Tibial artery (tissue), 4 donors: ENCODE results near the gene TNNC1.

Experiments used
- DNase-seq, 2 donors: peaks; one replicate each; pipeline ENCODE4 v3.0.0-alpha.2; 2019
- H3K27ac ChIP-seq, 2 donors: fragments of 200-600 bp; sonication (generic) in 1 of 2; 1 replicate in 1 of 2; 2 replicates in 1 of 2; pipeline ENCODE4 v1.5.1; 2018 to 2019; ENCODE audit warnings: mild to moderate bottlenecking in 1 of 2
- H3K27me3 ChIP-seq, 2 donors: fragments of 200-600 bp; sonication (generic) in 1 of 2; one replicate each; pipeline versions ENCODE4 v1.5.1 to v1.6.0; 2016 to 2019
- H3K36me3 ChIP-seq, 3 donors: fragments of 200-600 bp; sonication (generic) in 2 of 3; one replicate each; pipeline ENCODE4 v1.5.1; 2016 to 2019; ENCODE audit warnings: mild to moderate bottlenecking in 2 of 3
- H3K4me1 ChIP-seq, 4 donors: fragments of 200-600 bp; sonication (generic) in 2 of 4; 1 replicate in 3 of 4; 2 replicates in 1 of 4; pipeline ENCODE4 v1.5.1; 2016 to 2019
- H3K4me3 ChIP-seq, 2 donors: fragments of 200-600 bp; sonication (generic) in 1 of 2; 1 replicate in 1 of 2; 2 replicates in 1 of 2; pipeline ENCODE4 v1.5.1; 2018 to 2019; ENCODE audit warnings: mild to moderate bottlenecking in 2 of 2
- H3K9me3 ChIP-seq, 3 donors: fragments of 200-600 bp; sonication (generic) in 1 of 3; one replicate each; pipeline ENCODE4 v1.5.1; 2016 to 2019
- CTCF ChIP-seq, 2 experiments: fragments of 200-600 bp in 1 of 2; fragments of 450-650 bp in 1 of 2; IDR thresholded peaks; one replicate each; pipeline ENCODE4 v1.5.1; 2017 to 2019; ENCODE audit warnings: antibody characterized with exemption in 2 of 2, mild to moderate bottlenecking in 1 of 2, moderate library complexity in 1 of 2
- intact Hi-C: fragments of 100-400 bp; cut with DNase I; formaldehyde crosslinking; loops from one replicate; pipeline ENCODE4 v1.15.0; 2023; ENCODE audit warnings: low total_unique reads

The TNNC1 gene

GRCh38 chr3:52401551-52401950 lies 52.3 kb downstream of the TNNC1 start:
- peaks cover 47 to 91% (median 62%) of the 10 kb centered on the region in 3 donors for H3K36me3 ChIP-seq
- intact Hi-C loops: no loop called here
- no peak overlapping the region for H3K4me3 ChIP-seq
- H3K4me1 ChIP-seq: peaks cover 0 to under 1% (median 0%) of the 10 kb centered on the region in 4 donors
- H3K9me3 ChIP-seq: no peaks in the 10 kb centered on the region
- no peak for TF ChIP-seq CTCF (IDR thresholded peaks at IDR 0.05)
- H3K27ac ChIP-seq: no peak overlapping the region
- DNase-seq: no peak
- no peaks in the 10 kb centered on the region for H3K27me3 ChIP-seq
